Measurements from ENCODE around the gene ATRIP. TPM values are rescaled to one million over a fixed set of nuclear protein-coding genes. Genes with fewer than 3 reads are reported as not detected.

The ATRIP gene
- total RNA-seq, 6 donors from 2014 or later, result 5.1 to 10.5 (median 6.5) TPM

GRCh38 chr3:48427630-48427962 lies 18.9 kb upstream of the ATRIP start:
- WGBS, 2 donors, result 74 to 77% methylated on average over 7 to 9 of the region's 9 CpGs
- DNase-seq (no peak), ATAC-seq (ENCODE audit: low FRiP score in 2 of 2) (no peak)
- H3K36me3 ChIP-seq, result peaks cover 0 to 10% (median 5%) of the 10 kb centered on the region in 4 donors
- H3K27me3 ChIP-seq, result no peaks in the 10 kb centered on the region
- H3K4me1 ChIP-seq, result peaks cover 29 to 52% (median 46%) of the 10 kb centered on the region in 4 donors
- H3K4me3 ChIP-seq, result peak overlapping the region in 3 of 4 donors; percentile 1 to 93 (median 91)
- peak overlapping the region; percentile 16 to 95 (median 79) for H3K27ac ChIP-seq
- no peak for TF ChIP-seq POLR2AphosphoS5 (IDR thresholded peaks at IDR 0.05)
- TF ChIP-seq EP300 (IDR thresholded peaks at IDR 0.05), result no peak
- TF ChIP-seq POLR2A (IDR thresholded peaks at IDR 0.05), result no peak
- TF ChIP-seq CTCF (IDR thresholded peaks at IDR 0.05), result no peak
- no peaks in the 10 kb centered on the region for H3K9me3 ChIP-seq

DNA sequence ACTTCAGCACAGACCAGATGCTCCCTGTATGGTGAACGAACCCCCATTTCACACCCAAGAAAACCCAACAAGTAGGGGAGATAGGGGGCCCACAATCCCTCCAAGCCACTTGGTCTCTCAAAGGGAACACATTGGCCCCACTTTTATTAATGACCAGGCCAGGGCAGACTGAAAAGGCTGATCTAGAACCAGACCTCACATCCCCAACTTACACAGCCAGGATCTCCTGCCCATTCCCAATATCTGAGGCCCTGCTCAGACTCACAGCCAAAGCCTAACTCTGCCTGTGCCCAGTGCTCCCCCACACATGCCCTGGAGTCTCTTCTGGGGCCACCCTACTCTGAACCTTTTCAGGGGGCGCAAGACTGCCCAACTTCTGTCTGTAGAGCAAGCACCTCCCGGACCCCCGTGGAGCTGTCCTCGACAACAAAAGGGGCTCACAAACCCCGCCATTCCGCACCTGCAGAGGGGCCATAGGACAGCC lies 18.4 kb upstream of the ATRIP start:
- no peaks in the 10 kb centered on the region for H3K27me3 ChIP-seq
- 65 to 69% methylated on average over 7 of the region's 7 CpGs for WGBS, 2 donors
- peaks cover 0 to 15% (median 8%) of the 10 kb centered on the region in 4 donors for H3K36me3 ChIP-seq
- H3K4me3 ChIP-seq, result peak overlapping the region; percentile 77 to 93 (median 86)
- ATAC-seq (ENCODE audit: low FRiP score in 2 of 2), result no peak
- DNase-seq, result no peak
- TF ChIP-seq POLR2AphosphoS5 (IDR thresholded peaks at IDR 0.05) (no peak), POLR2A (IDR thresholded peaks at IDR 0.05) (no peak), EP300 (IDR thresholded peaks at IDR 0.05) (no peak), CTCF (IDR thresholded peaks at IDR 0.05) (no peak)
- H3K27ac ChIP-seq, result peak overlapping the region; percentile 91 to 95 (median 92)
- no peaks in the 10 kb centered on the region for H3K9me3 ChIP-seq
- H3K4me1 ChIP-seq, result peaks cover 29 to 52% (median 46%) of the 10 kb centered on the region in 4 donors

DNA sequence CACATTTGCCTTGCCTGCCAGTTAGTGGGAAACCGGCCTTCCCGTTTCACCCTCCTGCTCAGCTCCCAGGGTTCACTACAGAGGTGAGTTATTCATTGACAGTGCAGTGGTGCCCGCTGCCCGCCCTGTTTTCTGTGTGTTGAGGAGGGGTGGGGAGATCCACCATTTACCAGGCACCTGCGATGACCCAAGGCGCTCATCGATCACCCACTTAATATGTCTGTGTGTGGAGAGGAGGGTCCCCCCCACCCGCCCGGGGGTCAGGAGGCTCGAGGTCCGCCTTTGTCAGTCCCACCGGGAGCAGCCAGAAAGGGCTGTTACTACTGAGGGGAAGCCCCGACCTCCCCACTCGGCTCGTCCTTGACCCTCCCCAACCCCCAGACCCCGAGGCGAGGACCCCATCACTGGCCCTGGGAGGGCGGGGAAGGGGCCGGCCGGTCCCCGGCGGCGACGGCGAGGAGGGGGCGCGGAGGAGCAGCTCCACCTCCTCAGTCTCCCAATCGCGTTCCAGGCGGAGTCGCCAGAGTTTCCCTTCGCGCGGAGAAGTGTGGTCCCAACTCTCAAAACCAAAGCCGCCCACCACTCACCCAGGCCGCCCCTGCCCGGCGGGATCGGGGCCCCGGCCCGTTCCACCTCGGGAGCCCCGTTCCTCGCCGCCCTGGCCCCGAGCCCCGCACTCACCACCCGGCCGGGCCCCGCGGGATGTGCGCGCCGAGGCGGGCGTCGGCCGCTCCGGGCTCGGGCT lies 17.8 kb upstream of the ATRIP start:
- Histone ChIP-seq H3K36me3 (peaks cover 0 to 20% (median 11%) of the 10 kb centered on the region in 4 donors), H3K27ac (peak overlapping the region; percentile 91 to 95 (median 92)), H3K4me3 (peak overlapping the region; percentile 77 to 93 (median 86)), H3K4me1 (peaks cover 29 to 57% (median 46%) of the 10 kb centered on the region in 4 donors), H3K9me3 (no peaks in the 10 kb centered on the region), H3K27me3 (no peaks in the 10 kb centered on the region)
- TF ChIP-seq EP300 (IDR thresholded peaks at IDR 0.05) (no peak), POLR2A (IDR thresholded peaks at IDR 0.05) (peak in 3 of 4 donors; percentile 37 to 58 (median 42)), POLR2AphosphoS5 (IDR thresholded peaks at IDR 0.05) (peak in 1 of 2 donors; percentile 50)
- ATAC-seq (ENCODE audit: low FRiP score in 2 of 2) (peak in 1 of 2 donors; percentile 52), DNase-seq (peak in 1 of 2 donors; percentile 58)
- 0 to 7% methylated on average over 2 to 28 of the region's 60 CpGs for WGBS, 2 donors

DNA sequence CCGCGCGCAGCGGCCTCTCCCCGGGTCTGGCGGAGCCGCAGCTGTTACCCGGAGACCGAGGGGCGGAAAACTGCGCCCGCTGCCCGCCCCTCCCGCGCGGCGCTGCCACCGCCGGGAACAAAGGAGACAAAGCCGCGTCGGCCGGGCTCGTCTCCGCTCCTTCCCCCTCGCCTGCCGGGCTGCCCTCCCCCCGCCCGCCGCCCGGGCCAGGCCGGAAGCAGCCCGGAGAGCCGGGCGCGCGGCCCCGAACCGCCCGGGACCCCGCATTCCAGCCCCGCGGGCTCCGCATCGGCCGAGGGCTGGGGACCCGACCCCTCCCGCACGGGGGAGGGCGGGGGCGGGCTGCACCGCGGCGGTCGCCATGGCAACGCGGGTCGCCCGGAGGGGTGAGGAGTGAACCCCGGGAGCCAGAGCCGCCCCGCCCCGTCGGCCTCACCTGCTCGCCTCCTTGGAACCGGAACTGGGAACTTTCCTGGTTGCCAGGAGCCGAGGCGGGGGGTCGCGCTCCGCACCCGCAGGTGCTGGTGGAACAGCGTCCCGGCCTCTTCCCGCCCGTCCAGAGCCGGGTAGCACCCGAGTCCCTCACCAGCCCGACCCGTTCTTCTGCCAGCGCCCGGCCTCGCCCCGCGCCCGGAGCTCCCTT lies 17.1 kb upstream of the ATRIP start:
- H3K4me3 ChIP-seq, result peak overlapping the region; percentile 77 to 93 (median 86)
- H3K27ac ChIP-seq, result peak overlapping the region; percentile 91 to 95 (median 92)
- DNase-seq (peak; percentile 84 to 95), ATAC-seq (ENCODE audit: low FRiP score in 2 of 2) (peak; percentile 38 to 69)
- peak in 2 of 4 donors; percentile 8 to 38 for TF ChIP-seq POLR2A (IDR thresholded peaks at IDR 0.05)
- TF ChIP-seq CTCF (IDR thresholded peaks at IDR 0.05), result peak in 2 of 6 experiments; percentile 14 to 26
- no peak for TF ChIP-seq EP300 (IDR thresholded peaks at IDR 0.05)
- 0 to 3% methylated on average over 19 to 20 of the region's 86 CpGs for WGBS, 2 donors
- no peaks in the 10 kb centered on the region for H3K9me3 ChIP-seq
- H3K27me3 ChIP-seq, result no peaks in the 10 kb centered on the region
- H3K36me3 ChIP-seq, result peaks cover 0 to 21% (median 11%) of the 10 kb centered on the region in 4 donors
- H3K4me1 ChIP-seq, result peaks cover 29 to 64% (median 47%) of the 10 kb centered on the region in 4 donors

Data from upper lobe of left lung (tissue), 6 donors.